PC-3 (cell line): Measurements from ENCODE around the gene URB2. TPM values are rescaled to one million over a fixed set of nuclear protein-coding genes. Genes with fewer than 3 reads are reported as not detected.

Source experiments
- ATAC-seq: fragments of 200-7000 bp; cut with Tn5 transposase; 2 replicates; pipeline ENCODE4 v1.9.1; 2020; ENCODE audit warnings: mild to moderate bottlenecking, moderate library complexity
- BruUV-seq: library from RNA; stranded (reverse); fragments of 400-500 nt; replicated peaks from 2 replicates; lab custom pipeline; 2021; lab: Mats Ljungman, UMichigan
- CTCF ChIA-PET: fragments of 300-600 bp; sonication (Branson Sonifier 250); formaldehyde crosslinking; loops from one replicate; lab custom pipeline; 2022; ENCODE audit warnings: antibody characterized with exemption; lab: Charles Lee
- POLR2A ChIA-PET: fragments of 300-600 bp; sonication (Branson Sonifier 250); formaldehyde crosslinking; loops from one replicate; lab custom pipeline; 2022; ENCODE audit warnings: antibody characterized with exemption; ENCODE audit not compliant: unreplicated experiment; lab: Charles Lee
- DNase-seq: peaks from one replicate; pipeline ENCODE4 v3.0.0-alpha.2; 2015
- H2AFZ ChIP-seq: fragments of 300-600 bp; sonication (generic); 2 replicates; pipeline ENCODE4 v1.6.0; 2016; ENCODE audit warnings: antibody characterized with exemption, low read length
- H3F3A ChIP-seq: fragments of 300-600 bp; sonication (generic); one replicate; pipeline ENCODE4 v1.6.0; 2017; ENCODE audit warnings: antibody characterized with exemption, low read length, control low read depth, mild to moderate bottlenecking; ENCODE audit not compliant: unreplicated experiment
- H3K27ac ChIP-seq: fragments of 300-600 bp; sonication (generic); 2 replicates; pipeline ENCODE4 v1.5.1; 2016; ENCODE audit warnings: mild to moderate bottlenecking, low read length
- H3K27me3 ChIP-seq: fragments of 300-600 bp; sonication (generic); 2 replicates; pipeline ENCODE4 v1.6.1; 2016; ENCODE audit warnings: low read length, mixed read lengths
- H3K36me3 ChIP-seq: fragments of 300-600 bp; sonication (generic); 2 replicates; pipeline ENCODE4 v1.6.1; 2016; ENCODE audit warnings: low read depth, mixed run types, low read length, mixed read lengths
- H3K4me1 ChIP-seq: fragments of 300-600 bp; sonication (generic); 2 replicates; pipeline ENCODE4 v1.5.1; 2016; ENCODE audit warnings: low read length; ENCODE audit not compliant: insufficient read depth
- H3K4me2 ChIP-seq: fragments of 300-600 bp; sonication (generic); 2 replicates; pipeline ENCODE4 v1.6.0; 2016; ENCODE audit warnings: low read length
- H3K4me3 ChIP-seq: fragments of 300-600 bp; sonication (generic); 2 replicates; pipeline ENCODE4 v1.5.1; 2016; ENCODE audit warnings: mild to moderate bottlenecking, low read length, mixed read lengths
- H3K79me2 ChIP-seq: fragments of 300-600 bp; sonication (generic); 2 replicates; pipeline ENCODE4 v1.6.1; 2017; ENCODE audit warnings: low read length, mixed read lengths
- H3K9ac ChIP-seq: fragments of 300-600 bp; sonication (generic); 2 replicates; pipeline ENCODE4 v1.6.0; 2016; ENCODE audit warnings: mild to moderate bottlenecking, low read length
- H3K9me2 ChIP-seq: fragments of 300-600 bp; sonication (generic); replicated peaks from 2 replicates; pipeline ENCODE4 v1.6.1; 2016; ENCODE audit warnings: mixed run types, low read length, mixed read lengths
- H3K9me3 ChIP-seq: fragments of 300-600 bp; sonication (generic); 2 replicates; pipeline ENCODE4 v1.6.1; 2016; ENCODE audit warnings: low read length, mixed read lengths
- H4K20me1 ChIP-seq: fragments of 300-600 bp; sonication (generic); 2 replicates; pipeline ENCODE4 v1.6.1; 2016; ENCODE audit warnings: low read length, mixed read lengths
- EZH2 ChIP-seq: fragments of 300-600 bp; sonication (generic); IDR thresholded peaks from one replicate; pipeline ENCODE4 v1.6.1; 2017; ENCODE audit warnings: antibody characterized with exemption, mild to moderate bottlenecking, low read length; ENCODE audit not compliant: unreplicated experiment
- EZH2phosphoT487 ChIP-seq: fragments of 300-600 bp; sonication (generic); IDR thresholded peaks from 2 replicates; pipeline ENCODE4 v1.6.1; 2018; ENCODE audit warnings: mild to moderate bottlenecking, antibody characterized with exemption, low read length, borderline replicate concordance
- intact Hi-C: fragments of 100-400 bp; cut with micrococcal nuclease; formaldehyde crosslinking; loops from 2 replicates; pipeline ENCODE4 v1.9.0; 2023
- total RNA-seq: library from RNA; depleted of rRNA; stranded (reverse); fragments of >200 nt; gene quantifications from 2 replicates; pipeline ENCODE4 v1.2.3, GENCODE V29; 2014
- TF ChIP-seq, protein P1 (sequence below): fragments of 300-600 bp; sonication (generic); conservative IDR thresholded peaks from 2 replicates; pipeline ENCODE4 v1.5.1; 2017; ENCODE audit warnings: antibody characterized with exemption, low read depth, mild to moderate bottlenecking, low read length

The URB2 gene
- total RNA-seq, 1 experiment from 2014 or later, result 26.2 TPM

DNA sequence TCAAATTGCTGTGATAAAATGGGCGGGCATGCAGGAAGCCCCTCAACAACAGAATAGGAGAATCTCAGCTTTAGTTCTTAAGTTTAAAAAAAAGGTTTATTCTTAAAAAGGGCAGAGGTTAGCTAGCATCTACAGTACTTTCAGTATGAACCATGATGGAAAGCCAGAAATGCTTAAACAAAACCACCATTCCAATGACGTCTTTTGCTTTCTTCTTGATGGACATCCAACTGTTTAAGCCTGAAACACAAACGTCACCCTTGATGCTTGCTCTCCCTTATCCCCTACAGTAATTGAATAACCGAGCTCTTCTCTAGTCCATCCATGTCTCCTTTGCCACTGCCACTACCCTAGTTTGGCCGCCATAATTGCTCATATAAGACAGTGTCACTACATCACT, 25.8 kb upstream of the URB2 start:
- Histone ChIP-seq H3K4me2 (no peak overlapping the region), H3F3A (no peaks in the 10 kb centered on the region), H3K9me2 (no peaks in the 10 kb centered on the region), H3K4me3 (no peak overlapping the region), H3K36me3 (peaks cover 43% of the 10 kb centered on the region), H2AFZ (no peak overlapping the region), H3K9ac (no peak overlapping the region), H3K9me3 (no peaks in the 10 kb centered on the region), H3K27ac (no peak overlapping the region), H3K4me1 (no peaks in the 10 kb centered on the region), H3K79me2 (peaks cover 7% of the 10 kb centered on the region), H4K20me1 (peaks cover 9% of the 10 kb centered on the region; the same call in 1 of the 2 replicates), H3K27me3 (no peaks in the 10 kb centered on the region)
- no peak for DNase-seq
- ChIA-PET CTCF (no interaction called here), POLR2A (no interaction called here)
- intact Hi-C loops, result no loop called here
- ATAC-seq, result no peak
- BruUV-seq, result no TSS peak
- no peak for TF ChIP-seq EZH2phosphoT487
- no peak for TF ChIP-seq EZH2
- TF ChIP-seq, protein P1, sequence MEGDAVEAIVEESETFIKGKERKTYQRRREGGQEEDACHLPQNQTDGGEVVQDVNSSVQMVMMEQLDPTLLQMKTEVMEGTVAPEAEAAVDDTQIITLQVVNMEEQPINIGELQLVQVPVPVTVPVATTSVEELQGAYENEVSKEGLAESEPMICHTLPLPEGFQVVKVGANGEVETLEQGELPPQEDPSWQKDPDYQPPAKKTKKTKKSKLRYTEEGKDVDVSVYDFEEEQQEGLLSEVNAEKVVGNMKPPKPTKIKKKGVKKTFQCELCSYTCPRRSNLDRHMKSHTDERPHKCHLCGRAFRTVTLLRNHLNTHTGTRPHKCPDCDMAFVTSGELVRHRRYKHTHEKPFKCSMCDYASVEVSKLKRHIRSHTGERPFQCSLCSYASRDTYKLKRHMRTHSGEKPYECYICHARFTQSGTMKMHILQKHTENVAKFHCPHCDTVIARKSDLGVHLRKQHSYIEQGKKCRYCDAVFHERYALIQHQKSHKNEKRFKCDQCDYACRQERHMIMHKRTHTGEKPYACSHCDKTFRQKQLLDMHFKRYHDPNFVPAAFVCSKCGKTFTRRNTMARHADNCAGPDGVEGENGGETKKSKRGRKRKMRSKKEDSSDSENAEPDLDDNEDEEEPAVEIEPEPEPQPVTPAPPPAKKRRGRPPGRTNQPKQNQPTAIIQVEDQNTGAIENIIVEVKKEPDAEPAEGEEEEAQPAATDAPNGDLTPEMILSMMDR, result no peak

DNA sequence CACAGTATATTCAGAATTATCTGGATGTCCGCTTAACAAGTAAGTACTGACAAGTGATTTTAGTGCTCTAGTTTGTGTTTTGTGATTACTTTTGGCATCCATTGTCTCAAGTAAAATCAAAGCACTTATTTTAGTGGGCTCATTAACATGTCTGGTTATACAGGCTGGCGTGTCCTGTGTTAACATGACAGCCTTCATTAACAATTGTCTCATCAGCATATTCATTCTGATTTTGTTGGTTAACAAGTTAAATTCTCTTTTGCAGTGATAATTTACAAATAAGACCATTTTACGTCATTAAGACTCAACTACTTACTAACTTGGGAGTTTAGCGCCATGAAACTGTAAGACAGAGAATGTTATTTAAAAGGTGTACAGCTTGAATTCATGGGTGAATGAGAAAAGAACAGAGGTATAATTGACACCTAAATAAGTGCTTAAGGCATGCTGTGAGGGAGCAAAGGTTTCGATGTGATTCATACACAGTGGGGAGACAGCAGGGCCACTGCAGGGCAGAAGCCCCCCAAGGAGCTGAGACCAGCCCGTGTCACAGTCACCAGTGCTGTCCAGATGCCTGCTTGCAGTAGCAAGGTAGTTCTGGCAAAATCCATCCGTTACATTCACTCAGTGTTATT, 22.6 kb upstream of the URB2 start:
- H3K4me3 ChIP-seq, result no peak overlapping the region
- ChIA-PET CTCF (no interaction called here), POLR2A (no interaction called here)
- no peaks in the 10 kb centered on the region for H3K9me3 ChIP-seq
- peaks cover 4% of the 10 kb centered on the region; the same call in 1 of the 2 replicates for H4K20me1 ChIP-seq
- no peak overlapping the region for H3K27ac ChIP-seq
- TF ChIP-seq EZH2phosphoT487, result no peak
- no peak for TF ChIP-seq EZH2
- TF ChIP-seq, protein P1, result no peak
- H3K4me1 ChIP-seq, result no peaks in the 10 kb centered on the region
- intact Hi-C loops, result no loop called here
- peaks cover 61% of the 10 kb centered on the region for H3K36me3 ChIP-seq
- H3K9me2 ChIP-seq, result no peaks in the 10 kb centered on the region
- H3K27me3 ChIP-seq, result no peaks in the 10 kb centered on the region
- no peaks in the 10 kb centered on the region for H3F3A ChIP-seq
- peaks cover 4% of the 10 kb centered on the region; the same call in 1 of the 2 replicates for H3K79me2 ChIP-seq
- BruUV-seq, result no TSS peak
- no peak overlapping the region for H2AFZ ChIP-seq
- H3K9ac ChIP-seq, result no peak overlapping the region
- ATAC-seq, result no peak
- no peak overlapping the region for H3K4me2 ChIP-seq
- DNase-seq, result no peak

DNA sequence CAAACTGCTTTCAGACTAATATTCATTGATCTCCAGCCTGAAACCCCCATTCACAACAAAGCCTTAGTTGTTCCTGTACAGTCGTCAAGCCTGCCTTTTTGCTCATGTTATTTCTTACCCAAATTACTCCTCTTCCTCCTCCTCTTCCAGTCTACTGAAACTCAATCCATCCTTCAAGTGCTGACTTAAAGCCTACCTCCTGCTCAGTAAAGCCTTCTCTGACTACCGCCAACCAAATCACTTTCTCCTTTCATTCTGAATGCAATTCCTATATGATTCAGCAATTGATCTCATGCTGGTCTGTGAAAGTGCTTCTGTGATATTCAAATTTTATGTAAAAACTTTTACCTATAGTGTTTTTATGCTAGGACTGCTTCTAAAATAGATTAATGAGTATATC, 18.7 kb upstream of the URB2 start:
- H3K36me3 ChIP-seq, result peaks cover 63% of the 10 kb centered on the region
- H3F3A ChIP-seq, result no peaks in the 10 kb centered on the region
- no peaks in the 10 kb centered on the region for H3K27me3 ChIP-seq
- intact Hi-C loops, result no loop called here
- H3K9me2 ChIP-seq, result no peaks in the 10 kb centered on the region
- no peak overlapping the region for H3K4me3 ChIP-seq
- no peak for DNase-seq
- ATAC-seq, result no peak
- POLR2A ChIA-PET, result no interaction called here
- H3K4me2 ChIP-seq, result no peak overlapping the region
- no peak overlapping the region for H3K9ac ChIP-seq
- no peak overlapping the region for H2AFZ ChIP-seq
- no peak overlapping the region for H3K27ac ChIP-seq
- H3K79me2 ChIP-seq, result no peaks in the 10 kb centered on the region
- CTCF ChIA-PET, result no interaction called here
- no TSS peak for BruUV-seq
- TF ChIP-seq, protein P1, result no peak
- no peak for TF ChIP-seq EZH2
- TF ChIP-seq EZH2phosphoT487, result no peak
- no peaks in the 10 kb centered on the region for H3K9me3 ChIP-seq
- no peaks in the 10 kb centered on the region for H4K20me1 ChIP-seq
- no peaks in the 10 kb centered on the region for H3K4me1 ChIP-seq
